ENCODE data around the gene ABCC3. TPM values are rescaled to one million over a fixed set of nuclear protein-coding genes. Genes with fewer than 3 reads are reported as not detected.
A peak's percentile ranks its signal among the peaks of the same experiment; 100 is the strongest.

ABCC3 gene
- total and polyA plus RNA-seq, 9 of the 15 experiments (the other 6 are each of a cell fraction or from before 2014, with no cell fraction given), result 0.03 to 1.6 (median 0.42) TPM; not detected in 5

DNA sequence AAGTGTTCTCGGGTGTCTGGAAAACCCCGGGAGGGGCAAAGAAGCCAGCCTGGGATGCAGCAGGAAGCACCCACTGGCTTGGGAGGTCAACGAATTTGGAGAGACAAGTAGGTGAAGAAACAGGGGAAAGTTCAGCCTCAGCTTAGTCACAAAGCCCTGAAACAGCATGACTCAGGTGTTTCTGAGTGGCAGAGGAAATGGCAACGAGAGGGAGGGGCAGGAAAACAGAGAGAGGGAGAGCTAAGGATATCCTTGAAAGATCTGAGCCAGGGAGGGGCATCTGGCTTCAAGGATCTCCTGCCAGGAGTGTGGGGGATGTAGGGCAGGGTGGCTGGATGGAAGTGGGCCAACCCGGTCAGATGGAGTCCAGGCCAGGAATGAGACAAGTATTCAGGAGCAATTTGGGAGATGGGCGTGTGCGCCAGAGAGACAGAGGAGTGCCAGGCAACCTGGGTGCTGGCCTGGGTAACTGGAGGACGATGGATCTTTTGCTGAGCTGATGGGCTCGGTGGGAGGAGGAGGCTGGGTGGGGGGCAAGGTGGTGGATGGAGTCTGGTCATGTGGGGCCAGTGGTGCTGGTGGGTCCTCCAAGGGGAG is 27.2 kb downstream of the ABCC3 start (continued):
- TF ChIP-seq SREBF2 (CRISPR knock-in tag; IDR thresholded peaks at IDR 0.05), result no peak
- no peak for TF ChIP-seq HOXB6 (CRISPR knock-in tag; IDR thresholded peaks at IDR 0.05; ENCODE audit: borderline replicate concordance)
- peak; percentile 46 for TF ChIP-seq TAL1 (IDR thresholded peaks at IDR 0.05)
- TF ChIP-seq STAT5B (CRISPR knock-in tag; IDR thresholded peaks at IDR 0.05), result no peak
- no peak for TF ChIP-seq DACH1 (IDR thresholded peaks at IDR 0.05; ENCODE audit: partially characterized antibody)
- TF ChIP-seq MIER1 (IDR thresholded peaks at IDR 0.05; ENCODE audit: low read depth), result peak; percentile 31; the same call in 1 of the 2 replicates
- no peak for TF ChIP-seq ZNF785 (CRISPR knock-in tag; IDR thresholded peaks at IDR 0.05)
- peak; percentile 84 for TF ChIP-seq ZNF584 (CRISPR knock-in tag; IDR thresholded peaks at IDR 0.05; ENCODE audit: low read depth)
- no peak for TF ChIP-seq ETS2 (tag; IDR thresholded peaks at IDR 0.05; ENCODE audit: borderline replicate concordance, poor library complexity, severe bottlenecking)
- no peak for TF ChIP-seq RFX5 (IDR thresholded peaks at IDR 0.05; ENCODE audit: low read depth, low read length)
- TF ChIP-seq ZNF224 (CRISPR knock-in tag; IDR thresholded peaks at IDR 0.05), result no peak
- no peak for TF ChIP-seq ZFP91 (CRISPR knock-in tag; IDR thresholded peaks at IDR 0.05)
- TF ChIP-seq, protein P1, sequence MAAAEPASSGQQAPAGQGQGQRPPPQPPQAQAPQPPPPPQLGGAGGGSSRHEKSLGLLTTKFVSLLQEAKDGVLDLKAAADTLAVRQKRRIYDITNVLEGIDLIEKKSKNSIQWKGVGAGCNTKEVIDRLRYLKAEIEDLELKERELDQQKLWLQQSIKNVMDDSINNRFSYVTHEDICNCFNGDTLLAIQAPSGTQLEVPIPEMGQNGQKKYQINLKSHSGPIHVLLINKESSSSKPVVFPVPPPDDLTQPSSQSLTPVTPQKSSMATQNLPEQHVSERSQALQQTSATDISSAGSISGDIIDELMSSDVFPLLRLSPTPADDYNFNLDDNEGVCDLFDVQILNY (CRISPR knock-in tag; IDR thresholded peaks at IDR 0.05), result no peak
- TF ChIP-seq E2F3 (CRISPR knock-in tag; IDR thresholded peaks at IDR 0.05), result no peak
- no peak for TF ChIP-seq ZNF212 (CRISPR knock-in tag; IDR thresholded peaks at IDR 0.05)
- TF ChIP-seq, protein P2, sequence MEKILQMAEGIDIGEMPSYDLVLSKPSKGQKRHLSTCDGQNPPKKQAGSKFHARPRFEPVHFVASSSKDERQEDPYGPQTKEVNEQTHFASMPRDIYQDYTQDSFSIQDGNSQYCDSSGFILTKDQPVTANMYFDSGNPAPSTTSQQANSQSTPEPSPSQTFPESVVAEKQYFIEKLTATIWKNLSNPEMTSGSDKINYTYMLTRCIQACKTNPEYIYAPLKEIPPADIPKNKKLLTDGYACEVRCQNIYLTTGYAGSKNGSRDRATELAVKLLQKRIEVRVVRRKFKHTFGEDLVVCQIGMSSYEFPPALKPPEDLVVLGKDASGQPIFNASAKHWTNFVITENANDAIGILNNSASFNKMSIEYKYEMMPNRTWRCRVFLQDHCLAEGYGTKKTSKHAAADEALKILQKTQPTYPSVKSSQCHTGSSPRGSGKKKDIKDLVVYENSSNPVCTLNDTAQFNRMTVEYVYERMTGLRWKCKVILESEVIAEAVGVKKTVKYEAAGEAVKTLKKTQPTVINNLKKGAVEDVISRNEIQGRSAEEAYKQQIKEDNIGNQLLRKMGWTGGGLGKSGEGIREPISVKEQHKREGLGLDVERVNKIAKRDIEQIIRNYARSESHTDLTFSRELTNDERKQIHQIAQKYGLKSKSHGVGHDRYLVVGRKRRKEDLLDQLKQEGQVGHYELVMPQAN (IDR thresholded peaks at IDR 0.05; ENCODE audit: borderline replicate concordance), result no peak
- TF ChIP-seq ID3 (CRISPR knock-in tag; IDR thresholded peaks at IDR 0.05), result no peak
- 0 out of 2 replicates have a peak, but pooled peaks have one; percentile 16 for TF ChIP-seq ID3 (tag; IDR thresholded peaks at IDR 0.05)
- TF ChIP-seq, protein P3, sequence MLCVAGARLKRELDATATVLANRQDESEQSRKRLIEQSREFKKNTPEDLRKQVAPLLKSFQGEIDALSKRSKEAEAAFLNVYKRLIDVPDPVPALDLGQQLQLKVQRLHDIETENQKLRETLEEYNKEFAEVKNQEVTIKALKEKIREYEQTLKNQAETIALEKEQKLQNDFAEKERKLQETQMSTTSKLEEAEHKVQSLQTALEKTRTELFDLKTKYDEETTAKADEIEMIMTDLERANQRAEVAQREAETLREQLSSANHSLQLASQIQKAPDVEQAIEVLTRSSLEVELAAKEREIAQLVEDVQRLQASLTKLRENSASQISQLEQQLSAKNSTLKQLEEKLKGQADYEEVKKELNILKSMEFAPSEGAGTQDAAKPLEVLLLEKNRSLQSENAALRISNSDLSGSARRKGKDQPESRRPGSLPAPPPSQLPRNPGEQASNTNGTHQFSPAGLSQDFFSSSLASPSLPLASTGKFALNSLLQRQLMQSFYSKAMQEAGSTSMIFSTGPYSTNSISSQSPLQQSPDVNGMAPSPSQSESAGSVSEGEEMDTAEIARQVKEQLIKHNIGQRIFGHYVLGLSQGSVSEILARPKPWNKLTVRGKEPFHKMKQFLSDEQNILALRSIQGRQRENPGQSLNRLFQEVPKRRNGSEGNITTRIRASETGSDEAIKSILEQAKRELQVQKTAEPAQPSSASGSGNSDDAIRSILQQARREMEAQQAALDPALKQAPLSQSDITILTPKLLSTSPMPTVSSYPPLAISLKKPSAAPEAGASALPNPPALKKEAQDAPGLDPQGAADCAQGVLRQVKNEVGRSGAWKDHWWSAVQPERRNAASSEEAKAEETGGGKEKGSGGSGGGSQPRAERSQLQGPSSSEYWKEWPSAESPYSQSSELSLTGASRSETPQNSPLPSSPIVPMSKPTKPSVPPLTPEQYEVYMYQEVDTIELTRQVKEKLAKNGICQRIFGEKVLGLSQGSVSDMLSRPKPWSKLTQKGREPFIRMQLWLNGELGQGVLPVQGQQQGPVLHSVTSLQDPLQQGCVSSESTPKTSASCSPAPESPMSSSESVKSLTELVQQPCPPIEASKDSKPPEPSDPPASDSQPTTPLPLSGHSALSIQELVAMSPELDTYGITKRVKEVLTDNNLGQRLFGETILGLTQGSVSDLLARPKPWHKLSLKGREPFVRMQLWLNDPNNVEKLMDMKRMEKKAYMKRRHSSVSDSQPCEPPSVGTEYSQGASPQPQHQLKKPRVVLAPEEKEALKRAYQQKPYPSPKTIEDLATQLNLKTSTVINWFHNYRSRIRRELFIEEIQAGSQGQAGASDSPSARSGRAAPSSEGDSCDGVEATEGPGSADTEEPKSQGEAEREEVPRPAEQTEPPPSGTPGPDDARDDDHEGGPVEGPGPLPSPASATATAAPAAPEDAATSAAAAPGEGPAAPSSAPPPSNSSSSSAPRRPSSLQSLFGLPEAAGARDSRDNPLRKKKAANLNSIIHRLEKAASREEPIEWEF (CRISPR knock-in tag; IDR thresholded peaks at IDR 0.05), result no peak
